Neural progenitor cell (in vitro differentiated cells): Measurements from ENCODE around the gene NGLY1. TPM values are rescaled to one million over a fixed set of nuclear protein-coding genes. Genes with fewer than 3 reads are reported as not detected.

ENCODE experiments used
- DNase-seq: peaks from one replicate; pipeline ENCODE4 v3.0.0-alpha.2; 2016; ENCODE audit warnings: low spot score
- H2AFZ ChIP-seq: fragments of 200-600 bp; sonication (generic); replicated peaks from 2 replicates; pipeline ENCODE4 v1.6.1; 2016; ENCODE audit warnings: antibody characterized with exemption
- H3F3A ChIP-seq: fragments of 200-600 bp; sonication (generic); 2 replicates; pipeline ENCODE4 v1.6.1; 2016; ENCODE audit warnings: antibody characterized with exemption, low read depth
- H3K27ac ChIP-seq: fragments of 200-600 bp; sonication (generic); 2 replicates; pipeline ENCODE4 v1.5.1; 2016; ENCODE audit warnings: mild to moderate bottlenecking
- H3K27me3 ChIP-seq: fragments of 200-600 bp; sonication (generic); 2 replicates; pipeline ENCODE4 v1.6.1; 2016; ENCODE audit warnings: mild to moderate bottlenecking, moderate library complexity
- H3K36me3 ChIP-seq: fragments of 200-600 bp; sonication (generic); 2 replicates; pipeline ENCODE4 v1.5.1; 2016
- H3K4me1 ChIP-seq: fragments of 200-600 bp; sonication (generic); 2 replicates; pipeline ENCODE4 v1.6.1; 2016; ENCODE audit warnings: mixed run types
- H3K4me2 ChIP-seq: fragments of 200-600 bp; sonication (generic); 2 replicates; pipeline ENCODE4 v1.6.1; 2016
- H3K4me3 ChIP-seq: fragments of 200-600 bp; sonication (generic); 2 replicates; pipeline ENCODE4 v1.5.1; 2016
- H3K79me2 ChIP-seq: fragments of 200-600 bp; sonication (generic); 2 replicates; pipeline ENCODE4 v1.6.1; 2016; ENCODE audit warnings: low read depth
- H3K9ac ChIP-seq: fragments of 200-600 bp; sonication (generic); 2 replicates; pipeline ENCODE4 v1.6.1; 2016
- H3K9me3 ChIP-seq: fragments of 200-600 bp; sonication (generic); 2 replicates; pipeline ENCODE4 v1.5.1; 2016; ENCODE audit warnings: low read depth
- H4K20me1 ChIP-seq: fragments of 200-600 bp; sonication (generic); 2 replicates; pipeline ENCODE4 v1.6.1; 2016; ENCODE audit warnings: low read depth
- H3K27ac Mint-ChIP-seq: 3 replicates; pipeline ENCODE4 v1.8.0; 2021; ENCODE audit warnings: mixed read lengths
- H3K27me3 Mint-ChIP-seq: 2 replicates; pipeline ENCODE4 v1.8.0; 2022; ENCODE audit warnings: low read depth, mild to moderate bottlenecking, inconsistent platforms, moderate library complexity, mixed read lengths; ENCODE audit not compliant: insufficient read depth
- H3K36me3 Mint-ChIP-seq: 3 replicates; pipeline ENCODE4 v1.8.0; 2021; ENCODE audit warnings: mixed read lengths
- H3K4me1 Mint-ChIP-seq: 3 replicates; pipeline ENCODE4 v1.8.0; 2021; ENCODE audit warnings: mixed read lengths
- H3K4me3 Mint-ChIP-seq: 3 replicates; pipeline ENCODE4 v1.8.0; 2021; ENCODE audit warnings: mild to moderate bottlenecking, moderate library complexity, mixed read lengths
- H3K9me3 Mint-ChIP-seq: 3 replicates; pipeline ENCODE4 v1.8.0; 2020; ENCODE audit warnings: mixed read lengths
- EZH2 ChIP-seq: fragments of 200-600 bp; sonication (generic); IDR thresholded peaks from 2 replicates; pipeline ENCODE4 v1.6.1; 2017; ENCODE audit warnings: antibody characterized with exemption, mild to moderate bottlenecking, moderate library complexity
- EZH2phosphoT487 ChIP-seq: fragments of 200-600 bp; sonication (generic); IDR thresholded peaks from 2 replicates; pipeline ENCODE4 v1.6.1; 2017; ENCODE audit warnings: antibody characterized with exemption
- total RNA-seq: library from RNA; depleted of rRNA; stranded (reverse); fragments of >200 nt; gene quantifications from 2 replicates; pipeline ENCODE4 v1.2.3, GENCODE V29; 2015; ENCODE audit warnings: low replicate concordance
- TF ChIP-seq, protein P1 (sequence below): fragments of 200-600 bp; sonication (generic); IDR thresholded peaks from 2 replicates; pipeline ENCODE4 v1.5.1; 2017; ENCODE audit warnings: antibody characterized with exemption, mild to moderate bottlenecking

Gene NGLY1
- total RNA-seq, 1 donor from 2014 or later: 45.0 TPM

DNA sequence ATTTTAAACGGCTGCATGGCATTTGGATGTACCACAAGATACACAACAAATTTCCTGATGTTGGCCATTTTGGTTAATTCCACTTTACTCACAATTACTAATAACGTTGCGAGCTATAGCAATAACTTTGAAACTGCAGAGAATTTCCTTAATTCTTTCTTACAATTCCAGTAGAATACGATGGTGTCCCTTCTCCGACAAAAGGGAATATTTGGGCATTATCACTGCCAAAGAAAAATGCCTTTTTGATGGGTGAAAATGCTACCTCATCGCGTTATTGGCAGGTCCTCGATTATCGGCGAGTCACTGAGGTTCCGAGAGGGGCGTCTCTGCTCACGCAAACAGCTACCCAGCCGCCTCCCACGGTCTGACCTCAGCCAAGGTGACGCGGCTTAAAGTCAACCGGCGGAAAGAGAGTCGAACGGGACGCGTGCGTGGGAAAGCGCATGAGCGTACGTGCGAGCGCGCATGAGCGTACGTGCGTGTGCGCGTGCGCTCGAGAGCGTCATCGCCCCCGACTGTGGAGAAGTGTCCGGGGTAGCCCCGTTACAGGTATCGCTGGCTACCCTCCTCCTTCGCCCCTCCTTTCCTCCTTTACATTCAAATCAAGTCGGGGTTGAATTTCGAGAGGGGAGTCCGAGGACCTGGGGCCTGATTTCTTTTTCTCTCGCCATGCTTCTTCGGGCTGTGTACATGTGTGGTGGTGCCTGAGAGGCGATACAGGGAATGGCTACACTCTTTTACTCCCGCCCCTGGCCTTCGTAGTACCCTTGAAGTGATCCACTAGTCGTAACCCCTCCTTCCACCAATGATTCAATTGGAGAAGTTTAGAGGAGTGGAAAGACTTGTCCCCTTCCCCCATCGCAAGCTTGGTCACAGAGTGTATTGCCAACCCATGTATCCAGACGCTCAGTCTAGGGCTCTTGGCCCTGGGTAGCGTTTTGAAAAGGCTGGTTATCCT, 6.6 kb upstream of the NGLY1 start, which contains the start of gene OXSM:
TSS of gene OXSM (plus strand) at position 495 of the 961 bp plus-strand sequence. CDS start 931 bp downstream, outside the sequence.
- Histone ChIP-seq H3K27ac (no peak within 1 kb of the TSS), H3K9ac (no peak within 1 kb of the TSS), H3F3A (no peaks in the 10 kb centered on the region), H3K36me3 (no peaks in the 10 kb centered on the region), H3K4me1 (no peaks in the 10 kb centered on the region), H3K4me3 (peak within 1 kb of the TSS; percentile 45), H4K20me1 (no peaks in the 10 kb centered on the region), H3K27me3 (no peaks in the 10 kb centered on the region), H2AFZ (peak within 1 kb of the TSS; percentile 37), H3K9me3 (no peaks in the 10 kb centered on the region), H3K79me2 (no peaks in the 10 kb centered on the region), H3K4me2 (peak within 1 kb of the TSS; percentile 74)
- Mint-ChIP-seq H3K27ac (peak within 1 kb of the TSS; percentile 95), H3K4me3 (peak within 1 kb of the TSS; percentile 93), H3K36me3 (peaks cover 1% of the 10 kb centered on the region), H3K27me3 (no peaks in the 10 kb centered on the region), H3K4me1 (peaks cover 25% of the 10 kb centered on the region), H3K9me3 (peaks cover 2% of the 10 kb centered on the region)
- no peak for TF ChIP-seq EZH2phosphoT487
- TF ChIP-seq, protein P1, sequence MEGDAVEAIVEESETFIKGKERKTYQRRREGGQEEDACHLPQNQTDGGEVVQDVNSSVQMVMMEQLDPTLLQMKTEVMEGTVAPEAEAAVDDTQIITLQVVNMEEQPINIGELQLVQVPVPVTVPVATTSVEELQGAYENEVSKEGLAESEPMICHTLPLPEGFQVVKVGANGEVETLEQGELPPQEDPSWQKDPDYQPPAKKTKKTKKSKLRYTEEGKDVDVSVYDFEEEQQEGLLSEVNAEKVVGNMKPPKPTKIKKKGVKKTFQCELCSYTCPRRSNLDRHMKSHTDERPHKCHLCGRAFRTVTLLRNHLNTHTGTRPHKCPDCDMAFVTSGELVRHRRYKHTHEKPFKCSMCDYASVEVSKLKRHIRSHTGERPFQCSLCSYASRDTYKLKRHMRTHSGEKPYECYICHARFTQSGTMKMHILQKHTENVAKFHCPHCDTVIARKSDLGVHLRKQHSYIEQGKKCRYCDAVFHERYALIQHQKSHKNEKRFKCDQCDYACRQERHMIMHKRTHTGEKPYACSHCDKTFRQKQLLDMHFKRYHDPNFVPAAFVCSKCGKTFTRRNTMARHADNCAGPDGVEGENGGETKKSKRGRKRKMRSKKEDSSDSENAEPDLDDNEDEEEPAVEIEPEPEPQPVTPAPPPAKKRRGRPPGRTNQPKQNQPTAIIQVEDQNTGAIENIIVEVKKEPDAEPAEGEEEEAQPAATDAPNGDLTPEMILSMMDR: no peak
- no peak for TF ChIP-seq EZH2
- DNase-seq: peak; percentile 69

DNA sequence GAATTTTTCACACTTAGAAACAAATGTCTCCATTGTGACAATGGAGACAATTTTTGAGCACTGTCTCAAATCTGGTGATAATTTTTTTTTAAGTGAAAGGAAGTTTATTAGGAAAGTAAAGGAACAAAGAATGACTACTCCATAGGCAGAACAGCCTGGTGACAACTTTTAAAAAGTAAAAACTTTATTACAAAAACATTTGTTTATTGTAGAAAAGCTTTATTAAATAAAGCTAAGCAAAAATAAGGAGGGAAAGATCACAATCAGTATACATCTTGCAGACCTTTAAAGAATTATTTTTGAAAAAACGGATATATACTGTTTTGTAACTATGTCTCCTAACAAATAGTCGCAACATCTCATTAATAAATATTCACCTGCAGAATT, 6.0 kb upstream of the NGLY1 start:
- Mint-ChIP-seq H3K27ac (no peak overlapping the region), H3K4me1 (peaks cover 29% of the 10 kb centered on the region), H3K9me3 (peaks cover 2% of the 10 kb centered on the region), H3K27me3 (no peaks in the 10 kb centered on the region), H3K4me3 (peak overlapping the region; percentile 93), H3K36me3 (no peaks in the 10 kb centered on the region)
- no peaks in the 10 kb centered on the region for H3K36me3 ChIP-seq
- H3F3A ChIP-seq: no peaks in the 10 kb centered on the region
- H3K4me2 ChIP-seq: peak overlapping the region; percentile 74
- no peaks in the 10 kb centered on the region for H3K4me1 ChIP-seq
- DNase-seq: no peak
- H4K20me1 ChIP-seq: no peaks in the 10 kb centered on the region
- no peaks in the 10 kb centered on the region for H3K9me3 ChIP-seq
- H3K9ac ChIP-seq: no peak overlapping the region
- H3K79me2 ChIP-seq: no peaks in the 10 kb centered on the region
- H3K4me3 ChIP-seq: peak overlapping the region; percentile 45
- no peak overlapping the region for H2AFZ ChIP-seq
- TF ChIP-seq EZH2phosphoT487: no peak
- no peak for TF ChIP-seq EZH2
- TF ChIP-seq, protein P1: no peak
- peaks cover 4% of the 10 kb centered on the region for H3K27me3 ChIP-seq
- H3K27ac ChIP-seq: no peak overlapping the region

DNA sequence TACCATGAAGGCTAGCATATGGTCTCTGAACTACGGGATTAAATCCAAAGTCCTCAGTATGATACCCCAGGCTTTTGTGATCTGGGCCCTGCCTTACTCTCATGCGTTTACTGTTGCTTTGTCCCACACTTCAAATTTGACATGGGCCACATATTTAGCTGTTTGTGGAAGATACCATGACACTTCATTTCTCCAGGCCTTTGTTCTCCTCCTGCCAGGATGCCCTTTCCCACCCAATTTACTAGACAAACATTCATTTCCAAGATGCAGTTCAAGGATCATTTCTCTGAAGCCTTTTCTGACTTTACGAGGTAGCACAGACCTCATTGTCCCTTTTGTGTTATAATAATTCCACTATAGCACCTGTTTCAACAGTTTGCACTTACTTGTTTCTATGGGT, 4.4 kb upstream of the NGLY1 start:
- no peak overlapping the region for H3K4me2 ChIP-seq
- TF ChIP-seq, protein P1: no peak
- no peak for TF ChIP-seq EZH2
- no peak for TF ChIP-seq EZH2phosphoT487
- no peaks in the 10 kb centered on the region for H3K9me3 ChIP-seq
- no peak overlapping the region for H3K4me3 ChIP-seq
- H4K20me1 ChIP-seq: no peaks in the 10 kb centered on the region
- DNase-seq: no peak
- peaks cover 2% of the 10 kb centered on the region for H3K79me2 ChIP-seq
- Mint-ChIP-seq H3K27me3 (no peaks in the 10 kb centered on the region), H3K4me3 (peak overlapping the region; percentile 19), H3K4me1 (peaks cover 32% of the 10 kb centered on the region), H3K9me3 (peaks cover 2% of the 10 kb centered on the region), H3K27ac (no peak overlapping the region), H3K36me3 (no peaks in the 10 kb centered on the region)
- H3K27ac ChIP-seq: no peak overlapping the region
- no peaks in the 10 kb centered on the region for H3F3A ChIP-seq
- no peaks in the 10 kb centered on the region for H3K4me1 ChIP-seq
- H3K27me3 ChIP-seq: peaks cover 7% of the 10 kb centered on the region
- H2AFZ ChIP-seq: no peak overlapping the region
- no peak overlapping the region for H3K9ac ChIP-seq
- H3K36me3 ChIP-seq: no peaks in the 10 kb centered on the region
